ENCODE results near the gene DDB1. TPM values are rescaled to one million over a fixed set of nuclear protein-coding genes. Genes with fewer than 3 reads are reported as not detected.

Gene DDB1
- polyA plus RNA-seq, 1 donor from 2014 or later = 203 TPM

DNA sequence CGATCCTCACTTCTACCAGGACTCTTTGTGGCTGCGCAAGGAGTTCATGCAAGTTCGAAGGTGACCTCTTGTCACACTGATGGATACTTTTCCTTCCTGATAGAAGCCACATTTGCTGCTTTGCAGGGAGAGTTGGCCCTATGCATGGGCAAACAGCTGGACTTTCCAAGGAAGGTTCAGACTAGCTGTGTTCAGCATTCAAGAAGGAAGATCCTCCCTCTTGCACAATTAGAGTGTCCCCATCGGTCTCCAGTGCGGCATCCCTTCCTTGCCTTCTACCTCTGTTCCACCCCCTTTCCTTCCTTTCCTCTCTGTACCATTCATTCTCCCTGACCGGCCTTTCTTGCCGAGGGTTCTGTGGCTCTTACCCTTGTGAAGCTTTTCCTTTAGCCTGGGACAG is 35.7 kb upstream of the DDB1 start:
- Histone ChIP-seq H3K4me2 (ENCODE audit: low read length) (no peak overlapping the region), H3K9me3 (ENCODE audit: low read length) (no peaks in the 10 kb centered on the region), H3K4me3 (ENCODE audit: low read length) (no peak overlapping the region), H3K36me3 (ENCODE audit: insufficient read depth, low read length) (no peaks in the 10 kb centered on the region), H3K9ac (ENCODE audit: low read length) (no peak overlapping the region), H4K20me1 (ENCODE audit: insufficient read depth) (no peaks in the 10 kb centered on the region), H3F3A (ENCODE audit: insufficient read depth, low read length, poor library complexity, severe bottlenecking) (no peaks in the 10 kb centered on the region), H3K9me2 (ENCODE audit: insufficient read depth, low read length) (no peaks in the 10 kb centered on the region), H2AFZ (ENCODE audit: low read depth, low read length) (no peak overlapping the region), H3K79me2 (replicated peaks; ENCODE audit: insufficient read depth, low read length) (peaks cover 3% of the 10 kb centered on the region), H3K27me3 (ENCODE audit: insufficient read depth, low read depth, low read length) (no peaks in the 10 kb centered on the region), H3K27ac (ENCODE audit: low read length) (no peak overlapping the region)
- TF ChIP-seq, protein P1, sequence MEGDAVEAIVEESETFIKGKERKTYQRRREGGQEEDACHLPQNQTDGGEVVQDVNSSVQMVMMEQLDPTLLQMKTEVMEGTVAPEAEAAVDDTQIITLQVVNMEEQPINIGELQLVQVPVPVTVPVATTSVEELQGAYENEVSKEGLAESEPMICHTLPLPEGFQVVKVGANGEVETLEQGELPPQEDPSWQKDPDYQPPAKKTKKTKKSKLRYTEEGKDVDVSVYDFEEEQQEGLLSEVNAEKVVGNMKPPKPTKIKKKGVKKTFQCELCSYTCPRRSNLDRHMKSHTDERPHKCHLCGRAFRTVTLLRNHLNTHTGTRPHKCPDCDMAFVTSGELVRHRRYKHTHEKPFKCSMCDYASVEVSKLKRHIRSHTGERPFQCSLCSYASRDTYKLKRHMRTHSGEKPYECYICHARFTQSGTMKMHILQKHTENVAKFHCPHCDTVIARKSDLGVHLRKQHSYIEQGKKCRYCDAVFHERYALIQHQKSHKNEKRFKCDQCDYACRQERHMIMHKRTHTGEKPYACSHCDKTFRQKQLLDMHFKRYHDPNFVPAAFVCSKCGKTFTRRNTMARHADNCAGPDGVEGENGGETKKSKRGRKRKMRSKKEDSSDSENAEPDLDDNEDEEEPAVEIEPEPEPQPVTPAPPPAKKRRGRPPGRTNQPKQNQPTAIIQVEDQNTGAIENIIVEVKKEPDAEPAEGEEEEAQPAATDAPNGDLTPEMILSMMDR (IDR thresholded peaks at IDR 0.05; ENCODE audit: poor library complexity, severe bottlenecking) = no peak
- TF ChIP-seq EP300 (conservative IDR thresholded peaks at IDR 0.05; ENCODE audit: poor library complexity, severe bottlenecking) (no peak), SMC3 (conservative IDR thresholded peaks at IDR 0.05; ENCODE audit: poor library complexity) (no peak), EZH2 (IDR thresholded peaks at IDR 0.05; ENCODE audit: borderline replicate concordance, insufficient read depth, low read length, poor library complexity, severe bottlenecking) (no peak), MXI1 (conservative IDR thresholded peaks at IDR 0.05; ENCODE audit: poor library complexity, severe bottlenecking) (no peak), TAF1 (IDR thresholded peaks at IDR 0.05; ENCODE audit: low read depth) (no peak), RAD21 (conservative IDR thresholded peaks at IDR 0.05) (no peak), POLR2AphosphoS5 (IDR thresholded peaks at IDR 0.05) (no peak)
- TF ChIP-seq, protein P2, sequence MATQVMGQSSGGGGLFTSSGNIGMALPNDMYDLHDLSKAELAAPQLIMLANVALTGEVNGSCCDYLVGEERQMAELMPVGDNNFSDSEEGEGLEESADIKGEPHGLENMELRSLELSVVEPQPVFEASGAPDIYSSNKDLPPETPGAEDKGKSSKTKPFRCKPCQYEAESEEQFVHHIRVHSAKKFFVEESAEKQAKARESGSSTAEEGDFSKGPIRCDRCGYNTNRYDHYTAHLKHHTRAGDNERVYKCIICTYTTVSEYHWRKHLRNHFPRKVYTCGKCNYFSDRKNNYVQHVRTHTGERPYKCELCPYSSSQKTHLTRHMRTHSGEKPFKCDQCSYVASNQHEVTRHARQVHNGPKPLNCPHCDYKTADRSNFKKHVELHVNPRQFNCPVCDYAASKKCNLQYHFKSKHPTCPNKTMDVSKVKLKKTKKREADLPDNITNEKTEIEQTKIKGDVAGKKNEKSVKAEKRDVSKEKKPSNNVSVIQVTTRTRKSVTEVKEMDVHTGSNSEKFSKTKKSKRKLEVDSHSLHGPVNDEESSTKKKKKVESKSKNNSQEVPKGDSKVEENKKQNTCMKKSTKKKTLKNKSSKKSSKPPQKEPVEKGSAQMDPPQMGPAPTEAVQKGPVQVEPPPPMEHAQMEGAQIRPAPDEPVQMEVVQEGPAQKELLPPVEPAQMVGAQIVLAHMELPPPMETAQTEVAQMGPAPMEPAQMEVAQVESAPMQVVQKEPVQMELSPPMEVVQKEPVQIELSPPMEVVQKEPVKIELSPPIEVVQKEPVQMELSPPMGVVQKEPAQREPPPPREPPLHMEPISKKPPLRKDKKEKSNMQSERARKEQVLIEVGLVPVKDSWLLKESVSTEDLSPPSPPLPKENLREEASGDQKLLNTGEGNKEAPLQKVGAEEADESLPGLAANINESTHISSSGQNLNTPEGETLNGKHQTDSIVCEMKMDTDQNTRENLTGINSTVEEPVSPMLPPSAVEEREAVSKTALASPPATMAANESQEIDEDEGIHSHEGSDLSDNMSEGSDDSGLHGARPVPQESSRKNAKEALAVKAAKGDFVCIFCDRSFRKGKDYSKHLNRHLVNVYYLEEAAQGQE (IDR thresholded peaks at IDR 0.05; ENCODE audit: borderline replicate concordance) = no peak

DNA sequence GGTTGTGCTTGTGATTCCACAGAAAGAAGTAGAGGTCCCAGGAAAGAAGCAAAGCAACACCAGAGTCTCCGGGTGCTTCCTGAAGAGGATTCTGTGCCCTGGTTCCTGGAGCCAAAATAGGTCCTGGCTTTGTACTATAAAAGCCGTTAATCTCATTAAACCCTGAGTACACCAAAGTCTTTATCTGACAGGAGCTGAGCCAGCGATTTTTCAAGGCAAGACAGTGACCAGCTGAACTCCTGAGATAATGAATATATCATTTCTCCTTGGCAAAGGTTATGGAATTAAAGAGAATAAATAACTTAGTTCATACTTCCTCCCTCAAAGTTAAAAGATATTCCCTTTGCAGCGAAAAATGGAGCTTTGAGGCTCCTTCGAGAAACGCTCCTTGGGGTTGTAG is 34.5 kb upstream of the DDB1 start:
- Histone ChIP-seq H3K9me2 (ENCODE audit: insufficient read depth, low read length) (no peaks in the 10 kb centered on the region), H2AFZ (ENCODE audit: low read depth, low read length) (no peak overlapping the region), H3K4me3 (ENCODE audit: low read length) (no peak overlapping the region), H3K36me3 (ENCODE audit: insufficient read depth, low read length) (no peaks in the 10 kb centered on the region), H3K9me3 (ENCODE audit: low read length) (no peaks in the 10 kb centered on the region), H4K20me1 (ENCODE audit: insufficient read depth) (no peaks in the 10 kb centered on the region), H3K4me2 (ENCODE audit: low read length) (no peak overlapping the region), H3K9ac (ENCODE audit: low read length) (no peak overlapping the region), H3K27me3 (ENCODE audit: insufficient read depth, low read depth, low read length) (no peaks in the 10 kb centered on the region), H3F3A (ENCODE audit: insufficient read depth, low read length, poor library complexity, severe bottlenecking) (no peaks in the 10 kb centered on the region), H3K79me2 (replicated peaks; ENCODE audit: insufficient read depth, low read length) (peaks cover 14% of the 10 kb centered on the region), H3K27ac (ENCODE audit: low read length) (no peak overlapping the region)
- TF ChIP-seq, protein P2 (IDR thresholded peaks at IDR 0.05; ENCODE audit: borderline replicate concordance) = no peak
- TF ChIP-seq MXI1 (conservative IDR thresholded peaks at IDR 0.05; ENCODE audit: poor library complexity, severe bottlenecking) = no peak
- no peak for TF ChIP-seq TAF1 (IDR thresholded peaks at IDR 0.05; ENCODE audit: low read depth)
- no peak for TF ChIP-seq EZH2 (IDR thresholded peaks at IDR 0.05; ENCODE audit: borderline replicate concordance, insufficient read depth, low read length, poor library complexity, severe bottlenecking)
- no peak for TF ChIP-seq RAD21 (conservative IDR thresholded peaks at IDR 0.05)
- TF ChIP-seq SMC3 (conservative IDR thresholded peaks at IDR 0.05; ENCODE audit: poor library complexity) = no peak
- no peak for TF ChIP-seq POLR2AphosphoS5 (IDR thresholded peaks at IDR 0.05)
- TF ChIP-seq, protein P1 (IDR thresholded peaks at IDR 0.05; ENCODE audit: poor library complexity, severe bottlenecking) = no peak

All from neural cell (in vitro differentiated cells).